GM21529 (cell line): ENCODE measurements around the gene GBP7.
"Not testable (repeated sequence)": the region's sequence is repeated elsewhere in the genome, so short reads cannot be mapped to it uniquely, and the experiment has no call there.

Experiments
- ATAC-seq: cut with Tn5 transposase; IDR thresholded peaks from one replicate; pipeline ENCODE4 v1.9.1; 2021; ENCODE audit not compliant: unreplicated experiment

GBP7 gene

GRCh38 chr1:89171067-89171438, 4.8 kb downstream of the GBP7 start:
- no peak for ATAC-seq

- no peak for ATAC-seq
Observed at GRCh38 chr1:89170170-89171066, 5.4 kb downstream of the GBP7 start.

- ATAC-seq = no peak
Observed at GRCh38 chr1:89169166-89169565, 6.6 kb downstream of the GBP7 start.

GRCh38 chr1:89167590-89168230, 8.1 kb downstream of the GBP7 start:
- ATAC-seq = no peak

- ATAC-seq = no peak
Observed at GRCh38 chr1:89166705-89167104, 9.1 kb downstream of the GBP7 start.

GRCh38 chr1:89165811-89166210, 10.0 kb downstream of the GBP7 start:
- ATAC-seq = no peak

GRCh38 chr1:89151047-89151446, 24.8 kb downstream of the GBP7 start:
- ATAC-seq = no peak

- no peak for ATAC-seq
Observed at GRCh38 chr1:89149976-89150375, 25.8 kb downstream of the GBP7 start.

GRCh38 chr1:89149229-89149628, 26.6 kb downstream of the GBP7 start:
- no peak for ATAC-seq

GRCh38 chr1:89147678-89148658, 27.8 kb downstream of the GBP7 start:
- no peak for ATAC-seq

GRCh38 chr1:89146721-89147120, 29.1 kb downstream of the GBP7 start:
- ATAC-seq = no peak

- no peak for ATAC-seq
Observed at GRCh38 chr1:89143484-89143883, 32.3 kb downstream of the GBP7 start.

- ATAC-seq = no peak
Observed at GRCh38 chr1:89142160-89142559, 33.6 kb downstream of the GBP7 start.

GRCh38 chr1:89133747-89134146, 42.1 kb downstream of the GBP7 start:
- no peak for ATAC-seq

- ATAC-seq = no peak
Observed at GRCh38 chr1:89130716-89131115, 45.1 kb downstream of the GBP7 start.

GRCh38 chr1:89129911-89130310, 45.9 kb downstream of the GBP7 start:
- ATAC-seq = no peak

- ATAC-seq = not testable (repeated sequence)
Observed at GRCh38 chr1:89128003-89128458, 47.8 kb downstream of the GBP7 start.

- ATAC-seq = not testable (repeated sequence)
Observed at GRCh38 chr1:89126602-89127565, 48.9 kb downstream of the GBP7 start.

GRCh38 chr1:89125913-89126580, 49.8 kb downstream of the GBP7 start, which contains the start of gene GBP2:
Gene GBP2, minus strand, starts transcription at chr1:89126114. Its CDS starts 4,148 bp downstream, at chr1:89121966.
- ATAC-seq = peak; percentile 86
